ENCODE measurements around the gene C4orf51.

GRCh38 chr4:145734576-145735346 is 54.8 kb downstream of the C4orf51 start:
- TF ChIP-seq, protein P1, sequence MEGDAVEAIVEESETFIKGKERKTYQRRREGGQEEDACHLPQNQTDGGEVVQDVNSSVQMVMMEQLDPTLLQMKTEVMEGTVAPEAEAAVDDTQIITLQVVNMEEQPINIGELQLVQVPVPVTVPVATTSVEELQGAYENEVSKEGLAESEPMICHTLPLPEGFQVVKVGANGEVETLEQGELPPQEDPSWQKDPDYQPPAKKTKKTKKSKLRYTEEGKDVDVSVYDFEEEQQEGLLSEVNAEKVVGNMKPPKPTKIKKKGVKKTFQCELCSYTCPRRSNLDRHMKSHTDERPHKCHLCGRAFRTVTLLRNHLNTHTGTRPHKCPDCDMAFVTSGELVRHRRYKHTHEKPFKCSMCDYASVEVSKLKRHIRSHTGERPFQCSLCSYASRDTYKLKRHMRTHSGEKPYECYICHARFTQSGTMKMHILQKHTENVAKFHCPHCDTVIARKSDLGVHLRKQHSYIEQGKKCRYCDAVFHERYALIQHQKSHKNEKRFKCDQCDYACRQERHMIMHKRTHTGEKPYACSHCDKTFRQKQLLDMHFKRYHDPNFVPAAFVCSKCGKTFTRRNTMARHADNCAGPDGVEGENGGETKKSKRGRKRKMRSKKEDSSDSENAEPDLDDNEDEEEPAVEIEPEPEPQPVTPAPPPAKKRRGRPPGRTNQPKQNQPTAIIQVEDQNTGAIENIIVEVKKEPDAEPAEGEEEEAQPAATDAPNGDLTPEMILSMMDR (IDR thresholded peaks at IDR 0.05): no peak
- TF ChIP-seq, protein P2, sequence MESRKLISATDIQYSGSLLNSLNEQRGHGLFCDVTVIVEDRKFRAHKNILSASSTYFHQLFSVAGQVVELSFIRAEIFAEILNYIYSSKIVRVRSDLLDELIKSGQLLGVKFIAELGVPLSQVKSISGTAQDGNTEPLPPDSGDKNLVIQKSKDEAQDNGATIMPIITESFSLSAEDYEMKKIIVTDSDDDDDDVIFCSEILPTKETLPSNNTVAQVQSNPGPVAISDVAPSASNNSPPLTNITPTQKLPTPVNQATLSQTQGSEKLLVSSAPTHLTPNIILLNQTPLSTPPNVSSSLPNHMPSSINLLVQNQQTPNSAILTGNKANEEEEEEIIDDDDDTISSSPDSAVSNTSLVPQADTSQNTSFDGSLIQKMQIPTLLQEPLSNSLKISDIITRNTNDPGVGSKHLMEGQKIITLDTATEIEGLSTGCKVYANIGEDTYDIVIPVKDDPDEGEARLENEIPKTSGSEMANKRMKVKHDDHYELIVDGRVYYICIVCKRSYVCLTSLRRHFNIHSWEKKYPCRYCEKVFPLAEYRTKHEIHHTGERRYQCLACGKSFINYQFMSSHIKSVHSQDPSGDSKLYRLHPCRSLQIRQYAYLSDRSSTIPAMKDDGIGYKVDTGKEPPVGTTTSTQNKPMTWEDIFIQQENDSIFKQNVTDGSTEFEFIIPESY (IDR thresholded peaks at IDR 0.05; ENCODE audit: borderline replicate concordance, low read depth): peak; percentile 37; the same call in 1 of the 2 replicates
- peak; percentile 77 for TF ChIP-seq POLR2AphosphoS5 (IDR thresholded peaks at IDR 0.05; ENCODE audit: low read depth, low read length)
